Body of pancreas (tissue), 4 donors: Measurements from ENCODE around the gene OR1C1. TPM values are rescaled to one million over a fixed set of nuclear protein-coding genes. Genes with fewer than 3 reads are reported as not detected.
"Not testable (repeated sequence)": the region's sequence is repeated elsewhere in the genome, so short reads cannot be mapped to it uniquely, and the experiment has no call there.

ENCODE experiments used
- ATAC-seq: fragments of 150-250 bp; one replicate; pipeline ENCODE4 v1.9.1; 2016
- DNase-seq, 4 donors: peaks; one replicate each; pipeline ENCODE4 v3.0.0-alpha.2; 2019
- H3K27ac ChIP-seq, 4 donors: fragments of 200-600 bp; sonication (generic); 1 replicate in 3 of 4; 2 replicates in 1 of 4; pipeline versions ENCODE4 v1.5.1 to v1.6.1; 2016 to 2019; ENCODE audit warnings: mild to moderate bottlenecking in 1 of 4, mixed read lengths in 1 of 4, moderate library complexity in 1 of 4
- H3K27me3 ChIP-seq, 2 donors: fragments of 200-600 bp; sonication (generic); one replicate each; pipeline ENCODE4 v1.6.0; 2016; ENCODE audit warnings: mild to moderate bottlenecking in 1 of 2
- H3K36me3 ChIP-seq, 2 donors: fragments of 200-600 bp; sonication (generic); replicated peaks in 1 of 2; 2 replicates each; pipeline ENCODE4 v1.5.1; 2016; ENCODE audit warnings: low read depth in 2 of 2; ENCODE audit not compliant: insufficient read depth in 1 of 2
- H3K4me1 ChIP-seq: fragments of 200-600 bp; sonication (generic); one replicate; pipeline ENCODE4 v1.6.0; 2016
- H3K4me3 ChIP-seq, 2 donors: fragments of 200-600 bp; sonication (generic); 1 replicate in 1 of 2; 2 replicates in 1 of 2; pipeline ENCODE4 v1.5.1; 2016 to 2019
- H3K9me3 ChIP-seq, 3 donors: fragments of 200-600 bp; sonication (generic); 1 replicate in 2 of 3; 2 replicates in 1 of 3; pipeline ENCODE4 v1.5.1; 2016
- CTCF ChIP-seq, 7 experiments: fragments of 450-650 bp in 4 of 7; fragments of 200-600 bp in 3 of 7; sonication (generic) in 3 of 7; IDR thresholded peaks; one replicate each; pipeline ENCODE4 v1.5.1; 2016 to 2019; ENCODE audit warnings: antibody characterized with exemption in 7 of 7
- POLR2A ChIP-seq, 3 donors: fragments of 450-650 bp; IDR thresholded peaks; one replicate each; pipeline ENCODE4 v1.6.1; 2016; ENCODE audit warnings: antibody characterized with exemption in 3 of 3, mild to moderate bottlenecking in 2 of 3
- WGBS, 2 donors: methylation state at CpG; one replicate each; pipeline ENCODE4 v1.1.5; 2017; 5-methylcytosine and 5-hydroxymethylcytosine counted together
- intact Hi-C: fragments of 100-400 bp; cut with DNase I; formaldehyde crosslinking; loops from one replicate; pipeline ENCODE4 v1.15.1; 2023
- total RNA-seq, 2 donors: library from RNA; depleted of rRNA; stranded (reverse); fragments of >200 nt; gene quantifications; one replicate each; pipeline ENCODE4 v1.1.0, GENCODE V29; 2016

Gene OR1C1
- total RNA-seq, 2 donors from 2014 or later: not detected

- TF ChIP-seq POLR2A (IDR thresholded peaks at IDR 0.05): no peak
- no peak for TF ChIP-seq CTCF (IDR thresholded peaks at IDR 0.05)
- no peaks in the 10 kb centered on the region for H3K27me3 ChIP-seq
- H3K36me3 ChIP-seq: no peaks in the 10 kb centered on the region
- H3K9me3 ChIP-seq: no peaks in the 10 kb centered on the region
- H3K4me3 ChIP-seq: no peak overlapping the region
- DNase-seq (no peak), ATAC-seq (no peak)
- no peak overlapping the region for H3K27ac ChIP-seq
- H3K4me1 ChIP-seq: no peaks in the 10 kb centered on the region
- intact Hi-C loops: no loop called here
- WGBS, 2 donors: 78 to 79% methylated on average over 2 of the region's 2 CpGs
Measured at GRCh38 chr1:247740721-247741120, 19.6 kb downstream of the OR1C1 start.

- Histone ChIP-seq H3K4me1 (no peaks in the 10 kb centered on the region), H3K9me3 (no peaks in the 10 kb centered on the region), H3K36me3 (no peaks in the 10 kb centered on the region), H3K27me3 (no peaks in the 10 kb centered on the region), H3K4me3 (no peak within 1 kb of the TSS), H3K27ac (no peak within 1 kb of the TSS)
- intact Hi-C loops: no loop called here
- no peak for DNase-seq
- TF ChIP-seq CTCF (IDR thresholded peaks at IDR 0.05): no peak
- no peak for TF ChIP-seq POLR2A (IDR thresholded peaks at IDR 0.05)
- ATAC-seq: no peak
- WGBS, 2 donors: 74 to 81% methylated on average over 1 of the region's 1 CpG
Measured at GRCh38 chr1:247738315-247738714, 22.0 kb downstream of the OR1C1 start, which contains the start of gene OR14K1. OR14K1 (plus strand) TSS chr1:247738615; CDS start chr1:247738615, 0 bp downstream.

GRCh38 chr1:247721222-247721621 is 39.1 kb downstream of the OR1C1 start:
- no peak for DNase-seq
- no peak overlapping the region for H3K27ac ChIP-seq
- no peaks in the 10 kb centered on the region for H3K9me3 ChIP-seq
- intact Hi-C loops: no loop called here
- H3K4me1 ChIP-seq: no peaks in the 10 kb centered on the region
- no peak for ATAC-seq
- no peak overlapping the region for H3K4me3 ChIP-seq
- no peaks in the 10 kb centered on the region for H3K36me3 ChIP-seq
- 83 to 84% methylated on average over 4 of the region's 4 CpGs for whole genome bisulfite sequencing, 2 donors
- H3K27me3 ChIP-seq: no peaks in the 10 kb centered on the region
- TF ChIP-seq CTCF (IDR thresholded peaks at IDR 0.05): no peak
- no peak for TF ChIP-seq POLR2A (IDR thresholded peaks at IDR 0.05)

- TF ChIP-seq CTCF (IDR thresholded peaks at IDR 0.05): no peak
- no peak for TF ChIP-seq POLR2A (IDR thresholded peaks at IDR 0.05)
- no peaks in the 10 kb centered on the region for H3K36me3 ChIP-seq
- ATAC-seq: no peak
- DNase-seq: no peak
- no peaks in the 10 kb centered on the region for H3K27me3 ChIP-seq
- H3K27ac ChIP-seq: no peak within 1 kb of the TSS
- no peaks in the 10 kb centered on the region for H3K4me1 ChIP-seq
- intact Hi-C loops: no loop called here
- H3K4me3 ChIP-seq: no peak within 1 kb of the TSS
- 67 to 79% methylated on average over 3 of the region's 3 CpGs for WGBS, 2 donors
- H3K9me3 ChIP-seq: no peaks in the 10 kb centered on the region
Measured at GRCh38 chr1:247716546-247716945, 43.8 kb downstream of the OR1C1 start, which contains the start of gene OR6F1. OR6F1 (minus strand) TSS chr1:247716646; CDS start chr1:247712755, 3,891 bp downstream.

- H3K36me3 ChIP-seq: no peaks in the 10 kb centered on the region
- H3K27me3 ChIP-seq: no peaks in the 10 kb centered on the region
- H3K9me3 ChIP-seq: no peaks in the 10 kb centered on the region
- 81 to 83% methylated on average over 7 of the region's 7 CpGs for WGBS, 2 donors
- no peaks in the 10 kb centered on the region for H3K4me1 ChIP-seq
- intact Hi-C loops: no loop called here
- no peak overlapping the region for H3K27ac ChIP-seq
- DNase-seq: no peak
- no peak for ATAC-seq
- H3K4me3 ChIP-seq: no peak overlapping the region
- no peak for TF ChIP-seq CTCF (IDR thresholded peaks at IDR 0.05)
- TF ChIP-seq POLR2A (IDR thresholded peaks at IDR 0.05): no peak
Measured at GRCh38 chr1:247713753-247714152, 46.6 kb downstream of the OR1C1 start.

- H3K27me3 ChIP-seq, DNase-seq, H3K27ac ChIP-seq, H3K36me3 ChIP-seq, ATAC-seq, intact Hi-C loops, H3K9me3 ChIP-seq, H3K4me3 ChIP-seq, H3K4me1 ChIP-seq: not testable (repeated sequence)
- WGBS, 2 donors: 70 to 86% methylated on average over 8 of the region's 8 CpGs
Measured at GRCh38 chr1:247710681-247711080, 49.7 kb downstream of the OR1C1 start.
